Ascending aorta (tissue), 2 donors: ENCODE measurements around the gene STT3B. TPM values are rescaled to one million over a fixed set of nuclear protein-coding genes. Genes with fewer than 3 reads are reported as not detected.

Experiments
- DNase-seq, 2 donors: peaks; one replicate each; pipeline ENCODE4 v3.0.0-alpha.2; 2019; ENCODE audit warnings: low spot score in 2 of 2
- H3K27ac ChIP-seq, 2 donors: fragments of 200-600 bp; sonication (generic); one replicate each; pipeline ENCODE4 v1.5.1; 2016 to 2017; ENCODE audit warnings: mild to moderate bottlenecking in 1 of 2
- H3K27me3 ChIP-seq: fragments of 200-600 bp; sonication (generic); one replicate; pipeline ENCODE4 v1.5.1; 2017
- H3K36me3 ChIP-seq, 2 donors: fragments of 200-600 bp; sonication (generic); one replicate each; pipeline ENCODE4 v1.5.1; 2016
- H3K4me1 ChIP-seq, 2 donors: fragments of 200-600 bp; sonication (generic); one replicate each; pipeline ENCODE4 v1.5.1; 2016 to 2017; ENCODE audit warnings: mild to moderate bottlenecking in 1 of 2
- H3K4me3 ChIP-seq, 2 donors: fragments of 200-600 bp; sonication (generic); one replicate each; pipeline ENCODE4 v1.5.1; 2016 to 2017; ENCODE audit warnings: mild to moderate bottlenecking in 1 of 2
- H3K9me3 ChIP-seq, 2 donors: fragments of 200-600 bp; sonication (generic); one replicate each; pipeline ENCODE4 v1.5.1; 2016
- CTCF ChIP-seq, 3 experiments: fragments of 200-600 bp in 2 of 3; fragments of 450-650 bp in 1 of 3; sonication (generic) in 2 of 3; IDR thresholded peaks; one replicate each; pipeline ENCODE4 v1.5.1; 2016 to 2019; ENCODE audit warnings: antibody characterized with exemption in 3 of 3, mild to moderate bottlenecking in 1 of 3, moderate library complexity in 1 of 3
- intact Hi-C: fragments of 100-400 bp; cut with DNase I; formaldehyde crosslinking; loops from one replicate; pipeline ENCODE4 v1.15.1; 2023
- total RNA-seq: library from RNA; depleted of rRNA; stranded (reverse); fragments of >200 nt; gene quantifications from one replicate; pipeline ENCODE4 v1.1.0, GENCODE V29; 2016

The STT3B gene
- total RNA-seq, 1 donor from 2014 or later: 79.5 TPM

GRCh38 chr3:31579828-31580227 lies 47.1 kb downstream of the STT3B start:
- Histone ChIP-seq H3K27me3 (no peaks in the 10 kb centered on the region), H3K36me3 (no peaks in the 10 kb centered on the region), H3K9me3 (no peaks in the 10 kb centered on the region), H3K4me3 (no peak overlapping the region), H3K27ac (no peak overlapping the region), H3K4me1 (peaks cover 0 to 3% of the 10 kb centered on the region in 2 donors)
- no peak for TF ChIP-seq CTCF (IDR thresholded peaks at IDR 0.05)
- intact Hi-C loops: no loop called here
- no peak for DNase-seq

- no peak for DNase-seq
- intact Hi-C loops: no loop called here
- TF ChIP-seq CTCF (IDR thresholded peaks at IDR 0.05): no peak
- H3K9me3 ChIP-seq: no peaks in the 10 kb centered on the region
- H3K27me3 ChIP-seq: no peaks in the 10 kb centered on the region
- no peak overlapping the region for H3K27ac ChIP-seq
- H3K4me1 ChIP-seq: peaks cover 0 to 3% of the 10 kb centered on the region in 2 donors
- peaks cover 0 to 4% of the 10 kb centered on the region in 2 donors for H3K36me3 ChIP-seq
- no peak overlapping the region for H3K4me3 ChIP-seq
Observed at GRCh38 chr3:31580645-31581044, 47.9 kb downstream of the STT3B start.

DNA sequence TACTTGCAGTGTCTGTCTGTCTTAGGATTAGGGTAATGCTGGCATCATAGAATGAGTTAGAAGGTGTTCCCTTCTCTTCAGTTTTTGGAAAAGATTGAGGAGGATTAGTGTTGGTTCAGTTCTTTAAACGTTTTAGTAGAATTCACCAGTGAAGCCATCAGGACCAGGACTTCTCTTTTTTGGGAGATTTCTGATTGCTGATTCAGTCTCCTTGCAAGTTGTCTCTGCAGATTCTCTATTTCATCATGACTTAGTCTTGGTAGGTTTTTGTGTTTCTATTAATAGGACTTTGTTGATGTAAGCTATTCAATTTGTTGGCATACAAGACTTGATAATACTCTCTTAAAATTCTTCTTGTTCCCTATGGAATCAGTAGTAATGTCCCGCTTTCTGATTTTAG lies 48.9 kb downstream of the STT3B start:
- H3K4me1 ChIP-seq: peaks cover 0 to 3% of the 10 kb centered on the region in 2 donors
- no peaks in the 10 kb centered on the region for H3K9me3 ChIP-seq
- no peak for TF ChIP-seq CTCF (IDR thresholded peaks at IDR 0.05)
- no peak overlapping the region for H3K27ac ChIP-seq
- H3K27me3 ChIP-seq: no peaks in the 10 kb centered on the region
- no peak overlapping the region for H3K4me3 ChIP-seq
- intact Hi-C loops: no loop called here
- no peak for DNase-seq
- peaks cover 0 to 4% of the 10 kb centered on the region in 2 donors for H3K36me3 ChIP-seq

- peaks cover 0 to 33% of the 10 kb centered on the region in 2 donors for H3K9me3 ChIP-seq
- H3K4me3 ChIP-seq: no peak overlapping the region
- H3K36me3 ChIP-seq: peaks cover 4 to 20% of the 10 kb centered on the region in 2 donors
- no peak for TF ChIP-seq CTCF (IDR thresholded peaks at IDR 0.05)
- no peak for DNase-seq
- H3K27ac ChIP-seq: no peak overlapping the region
- no peaks in the 10 kb centered on the region for H3K4me1 ChIP-seq
- intact Hi-C loops: no loop called here
- H3K27me3 ChIP-seq: no peaks in the 10 kb centered on the region
Observed at GRCh38 chr3:31589228-31589627, 56.5 kb downstream of the STT3B start.

DNA sequence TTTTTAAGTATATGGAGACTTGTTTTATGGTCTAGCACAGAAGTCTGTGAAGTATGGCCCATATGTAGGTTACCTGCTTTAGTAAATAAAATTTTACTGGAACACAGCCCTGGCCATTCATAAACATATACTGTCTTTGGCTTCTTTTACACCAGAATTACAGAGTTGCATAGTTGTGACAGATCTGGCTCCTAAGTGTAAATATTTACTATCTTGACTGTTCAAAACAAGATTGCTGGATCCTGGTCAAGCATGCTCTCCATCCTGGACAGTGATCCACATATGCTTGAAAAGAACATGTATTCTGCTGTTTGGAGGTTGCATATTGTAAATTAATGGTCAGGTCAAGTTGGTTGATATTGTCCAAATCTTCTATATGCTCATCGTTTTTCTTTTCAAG lies 57.9 kb downstream of the STT3B start:
- Histone ChIP-seq H3K9me3 (peaks cover 0 to 33% of the 10 kb centered on the region in 2 donors), H3K4me1 (no peaks in the 10 kb centered on the region), H3K27me3 (no peaks in the 10 kb centered on the region), H3K36me3 (peaks cover 4 to 24% of the 10 kb centered on the region in 2 donors), H3K4me3 (no peak overlapping the region), H3K27ac (no peak overlapping the region)
- TF ChIP-seq CTCF (IDR thresholded peaks at IDR 0.05): no peak
- intact Hi-C loops: no loop called here
- DNase-seq: no peak

DNA sequence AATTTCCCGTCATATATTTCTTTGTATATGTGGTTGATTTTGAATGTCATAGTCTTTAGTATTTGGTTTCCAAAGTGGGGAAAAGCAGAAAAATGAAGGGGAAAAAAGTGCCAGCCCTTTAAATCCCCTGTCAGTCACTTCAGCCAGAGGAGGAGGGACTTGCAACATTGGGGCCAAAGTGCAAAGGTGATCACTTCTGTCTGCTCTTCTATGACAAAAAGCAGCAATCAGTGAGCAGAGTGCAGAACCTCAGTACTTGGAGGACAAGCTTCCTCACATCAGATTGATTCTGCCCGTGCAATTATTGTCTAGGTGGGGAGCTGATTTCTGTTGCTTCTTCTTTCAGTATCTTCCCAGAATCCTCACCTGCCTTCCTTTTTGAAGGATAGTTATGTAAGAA lies 60.0 kb downstream of the STT3B start:
- intact Hi-C loops: no loop called here
- no peaks in the 10 kb centered on the region for H3K27me3 ChIP-seq

More for the DNA sequence above, 60.0 kb downstream of the STT3B start:
- no peak for DNase-seq
- Histone ChIP-seq H3K4me3 (no peak overlapping the region), H3K27ac (no peak overlapping the region), H3K9me3 (peaks cover 0 to 28% of the 10 kb centered on the region in 2 donors), H3K4me1 (no peaks in the 10 kb centered on the region), H3K36me3 (peaks cover 4 to 24% of the 10 kb centered on the region in 2 donors)
- TF ChIP-seq CTCF (IDR thresholded peaks at IDR 0.05): no peak
